Vagina (tissue), 2 donors: Measurements from ENCODE around the gene FOCAD.

ENCODE experiments used
- CTCF ChIP-seq, 3 experiments: fragments of 450-650 bp in 2 of 3; fragments of 200-600 bp in 1 of 3; sonication (generic) in 1 of 3; IDR thresholded peaks; one replicate each; pipeline ENCODE4 v1.5.1; 2017 to 2019; ENCODE audit warnings: antibody characterized with exemption in 3 of 3, mild to moderate bottlenecking in 2 of 3, moderate library complexity in 2 of 3
- POLR2AphosphoS5 ChIP-seq, 2 donors: sonication (generic); formaldehyde crosslinking; IDR thresholded peaks; one replicate each; pipeline ENCODE4 v1.9.0; 2017; ENCODE audit warnings: antibody characterized with exemption in 2 of 2, mild to moderate bottlenecking in 2 of 2, low read depth in 1 of 2; ENCODE audit not compliant: insufficient read depth in 1 of 2

GRCh38 chr9:20940447-20941173 is 256.6 kb downstream of the FOCAD start:
- TF ChIP-seq CTCF (IDR thresholded peaks at IDR 0.05) = no peak
- TF ChIP-seq POLR2AphosphoS5 (IDR thresholded peaks at IDR 0.05; ENCODE audit: insufficient read depth in 1 of 2, low read depth in 1 of 2) = no peak
